Mammary epithelial cell (primary cell): ENCODE data around the gene KLHL29.

ENCODE experiments used
- EZH2 ChIP-seq: IDR thresholded peaks from 2 replicates; pipeline ENCODE4 v1.6.1; 2012; ENCODE audit warnings: low read length, inconsistent platforms, borderline replicate concordance
- TF ChIP-seq, protein P1 (sequence below), 2 donors: IDR thresholded peaks in 1 of 2; conservative IDR thresholded peaks in 1 of 2; 2 replicates each; pipeline ENCODE4 v1.5.1; 2011 to 2012; ENCODE audit warnings: inconsistent platforms in 2 of 2, low read length in 2 of 2, mild to moderate bottlenecking in 2 of 2, control low read depth in 1 of 2, low read depth in 1 of 2; ENCODE audit not compliant: insufficient read depth in 1 of 2; ENCODE audit errors: extremely low read depth in 1 of 2

DNA sequence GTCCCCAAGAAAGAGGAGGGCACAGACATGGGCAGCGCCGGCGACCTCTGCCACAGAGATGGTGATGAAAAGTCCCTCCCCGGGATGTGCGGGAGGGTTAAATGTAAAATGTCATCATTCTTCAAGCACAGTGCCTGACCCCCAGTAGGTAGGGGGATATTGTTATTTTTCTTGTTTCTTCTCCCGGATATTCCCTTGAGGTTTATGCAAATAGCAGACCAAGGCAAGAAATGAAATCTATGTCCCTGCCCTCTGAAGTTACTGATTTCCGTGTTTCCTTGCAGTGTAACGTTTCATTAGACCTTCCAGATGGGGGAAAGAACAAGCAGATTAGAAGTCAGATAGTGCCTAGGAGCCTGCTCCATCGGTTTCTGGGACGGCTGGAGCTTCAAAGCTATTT lies 158.3 kb downstream of the KLHL29 start:
- TF ChIP-seq, protein P1, sequence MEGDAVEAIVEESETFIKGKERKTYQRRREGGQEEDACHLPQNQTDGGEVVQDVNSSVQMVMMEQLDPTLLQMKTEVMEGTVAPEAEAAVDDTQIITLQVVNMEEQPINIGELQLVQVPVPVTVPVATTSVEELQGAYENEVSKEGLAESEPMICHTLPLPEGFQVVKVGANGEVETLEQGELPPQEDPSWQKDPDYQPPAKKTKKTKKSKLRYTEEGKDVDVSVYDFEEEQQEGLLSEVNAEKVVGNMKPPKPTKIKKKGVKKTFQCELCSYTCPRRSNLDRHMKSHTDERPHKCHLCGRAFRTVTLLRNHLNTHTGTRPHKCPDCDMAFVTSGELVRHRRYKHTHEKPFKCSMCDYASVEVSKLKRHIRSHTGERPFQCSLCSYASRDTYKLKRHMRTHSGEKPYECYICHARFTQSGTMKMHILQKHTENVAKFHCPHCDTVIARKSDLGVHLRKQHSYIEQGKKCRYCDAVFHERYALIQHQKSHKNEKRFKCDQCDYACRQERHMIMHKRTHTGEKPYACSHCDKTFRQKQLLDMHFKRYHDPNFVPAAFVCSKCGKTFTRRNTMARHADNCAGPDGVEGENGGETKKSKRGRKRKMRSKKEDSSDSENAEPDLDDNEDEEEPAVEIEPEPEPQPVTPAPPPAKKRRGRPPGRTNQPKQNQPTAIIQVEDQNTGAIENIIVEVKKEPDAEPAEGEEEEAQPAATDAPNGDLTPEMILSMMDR (conservative IDR thresholded peaks at IDR 0.05 in 1 of 2, IDR thresholded peaks at IDR 0.05 in 1 of 2; ENCODE audit: extremely low read depth in 1 of 2, insufficient read depth in 1 of 2, low read depth in 1 of 2, low read length in 2 of 2), result no peak
- no peak for TF ChIP-seq EZH2
